ENCODE data around the gene SYNPR.

Gene SYNPR

GRCh38 chr3:63470745-63471144, 192.6 kb downstream of the SYNPR start:
- TF ChIP-seq CTCF (IDR thresholded peaks at IDR 0.05; ENCODE audit: low read depth, low read length, missing control alignments): no peak
- DNase-seq (ENCODE audit: low read depth): no peak

GRCh38 chr3:63471781-63472180, 193.7 kb downstream of the SYNPR start:
- no peak for TF ChIP-seq CTCF (IDR thresholded peaks at IDR 0.05; ENCODE audit: low read depth, low read length, missing control alignments)
- no peak overlapping the region for H3K4me3 ChIP-seq (ENCODE audit: low read depth, low read length)
- no peak for DNase-seq (ENCODE audit: low read depth)

More at GRCh38 chr3:63470745-63471144, 192.6 kb downstream of the SYNPR start:
- H3K4me3 ChIP-seq (ENCODE audit: low read depth, low read length): no peak overlapping the region

- H3K4me3 ChIP-seq (ENCODE audit: low read depth, low read length): no peak overlapping the region
- no peak for DNase-seq (ENCODE audit: low read depth)
- TF ChIP-seq CTCF (IDR thresholded peaks at IDR 0.05; ENCODE audit: low read depth, low read length, missing control alignments): no peak
These were observed 195.6 kb downstream of the SYNPR start for GRCh38 chr3:63473641-63474166.

GRCh38 chr3:63474828-63475518, 196.9 kb downstream of the SYNPR start:
- DNase-seq (ENCODE audit: low read depth): no peak
- H3K4me3 ChIP-seq (ENCODE audit: low read depth, low read length): no peak overlapping the region
- no peak for TF ChIP-seq CTCF (IDR thresholded peaks at IDR 0.05; ENCODE audit: low read depth, low read length, missing control alignments)

- TF ChIP-seq CTCF (IDR thresholded peaks at IDR 0.05; ENCODE audit: low read depth, low read length, missing control alignments): no peak
- H3K4me3 ChIP-seq (ENCODE audit: low read depth, low read length): no peak overlapping the region
- no peak for DNase-seq (ENCODE audit: low read depth)
These were observed 199.5 kb downstream of the SYNPR start for GRCh38 chr3:63477494-63478129.

- H3K4me3 ChIP-seq (ENCODE audit: low read depth, low read length): no peak overlapping the region
- DNase-seq (ENCODE audit: low read depth): no peak
- no peak for TF ChIP-seq CTCF (IDR thresholded peaks at IDR 0.05; ENCODE audit: low read depth, low read length, missing control alignments)
These were observed 201.0 kb downstream of the SYNPR start for GRCh38 chr3:63478990-63479660.
